Pons (tissue), 1 donor: ENCODE measurements around the gene BZW1.
"Not testable (repeated sequence)": the region's sequence is repeated elsewhere in the genome, so short reads cannot be mapped to it uniquely, and the experiment has no call there.

Experiments
- DNase-seq: peaks from one replicate; pipeline ENCODE4 v3.0.0-alpha.2; 2016; ENCODE audit warnings: low spot score

Gene BZW1

GRCh38 chr2:200791905-200792304, 19.8 kb upstream of the BZW1 start:
- no peak for DNase-seq

DNA sequence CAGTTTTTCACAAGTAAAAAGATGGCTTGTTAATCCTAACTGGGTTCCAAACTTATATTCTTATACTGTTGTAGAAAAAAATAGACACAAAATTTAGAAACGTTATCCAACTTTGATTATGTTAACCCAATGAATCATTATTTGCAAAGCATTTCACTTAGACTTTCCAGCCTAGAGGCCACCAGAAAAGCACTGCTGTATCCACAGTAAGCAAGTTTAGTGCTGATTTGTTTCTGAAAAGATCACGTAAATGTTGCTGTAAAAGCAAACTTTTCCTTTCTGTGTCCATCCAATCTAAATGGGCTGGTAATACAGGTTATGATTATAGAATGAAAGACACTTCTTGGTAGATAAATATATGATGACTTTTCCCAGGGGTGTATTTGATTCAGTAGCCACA, 17.6 kb upstream of the BZW1 start:
- no peak for DNase-seq

- no peak for DNase-seq
Measured at GRCh38 chr2:200795028-200795440, 16.7 kb upstream of the BZW1 start.

GRCh38 chr2:200796561-200796960, 15.1 kb upstream of the BZW1 start:
- DNase-seq, result no peak

DNA sequence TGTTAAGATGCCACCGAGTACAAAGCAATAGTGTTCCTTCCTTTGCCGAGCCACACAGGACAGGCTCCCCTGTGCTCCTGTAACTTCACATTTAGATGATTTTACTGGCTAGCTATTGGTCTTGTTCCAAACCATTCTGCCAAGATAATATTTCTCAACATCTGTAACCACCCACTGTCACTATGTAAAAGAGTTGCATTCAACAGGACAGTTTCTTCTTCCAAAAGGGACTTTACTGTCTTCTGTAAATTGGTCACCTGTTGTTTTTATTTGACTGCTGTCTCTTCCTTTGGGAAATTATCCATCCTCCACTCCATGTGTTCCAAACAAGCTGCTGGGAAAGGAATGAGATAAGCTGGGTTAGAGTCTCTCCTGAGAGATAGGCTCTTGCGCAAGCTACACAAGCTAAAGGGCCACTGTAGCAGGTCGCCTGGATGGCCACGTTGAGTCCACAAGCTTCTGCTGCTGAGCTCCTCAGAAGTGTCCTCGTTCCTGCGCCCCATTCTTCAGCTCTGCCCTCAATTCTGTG, 14.4 kb upstream of the BZW1 start:
- DNase-seq, result no peak

- no peak for DNase-seq
Measured at GRCh38 chr2:200798514-200798913, 13.2 kb upstream of the BZW1 start.

- DNase-seq, result no peak
Measured at GRCh38 chr2:200800458-200800857, 11.3 kb upstream of the BZW1 start.

DNA sequence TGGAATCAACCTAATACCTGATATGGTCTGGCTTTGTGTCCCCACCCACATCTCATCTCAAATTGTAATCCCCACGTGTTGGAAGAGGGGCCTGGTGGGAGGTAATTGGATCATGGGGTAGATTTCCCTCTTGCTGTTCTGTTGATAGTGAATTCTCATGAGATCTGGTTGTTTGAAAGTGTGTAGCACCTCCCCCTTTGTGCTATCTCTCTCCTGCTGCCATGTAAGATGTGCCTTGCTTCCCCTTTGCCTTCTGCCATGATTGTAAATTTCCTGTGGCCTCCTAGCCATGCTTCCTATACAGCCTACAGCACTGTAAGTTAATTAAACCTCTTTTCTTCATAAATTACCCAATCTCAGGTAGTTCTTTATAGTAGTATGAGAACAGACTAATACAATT, 10.3 kb upstream of the BZW1 start:
- DNase-seq, result not testable (repeated sequence)

GRCh38 chr2:200809506-200810251, 2.0 kb upstream of the BZW1 start:
- no peak for DNase-seq

DNA sequence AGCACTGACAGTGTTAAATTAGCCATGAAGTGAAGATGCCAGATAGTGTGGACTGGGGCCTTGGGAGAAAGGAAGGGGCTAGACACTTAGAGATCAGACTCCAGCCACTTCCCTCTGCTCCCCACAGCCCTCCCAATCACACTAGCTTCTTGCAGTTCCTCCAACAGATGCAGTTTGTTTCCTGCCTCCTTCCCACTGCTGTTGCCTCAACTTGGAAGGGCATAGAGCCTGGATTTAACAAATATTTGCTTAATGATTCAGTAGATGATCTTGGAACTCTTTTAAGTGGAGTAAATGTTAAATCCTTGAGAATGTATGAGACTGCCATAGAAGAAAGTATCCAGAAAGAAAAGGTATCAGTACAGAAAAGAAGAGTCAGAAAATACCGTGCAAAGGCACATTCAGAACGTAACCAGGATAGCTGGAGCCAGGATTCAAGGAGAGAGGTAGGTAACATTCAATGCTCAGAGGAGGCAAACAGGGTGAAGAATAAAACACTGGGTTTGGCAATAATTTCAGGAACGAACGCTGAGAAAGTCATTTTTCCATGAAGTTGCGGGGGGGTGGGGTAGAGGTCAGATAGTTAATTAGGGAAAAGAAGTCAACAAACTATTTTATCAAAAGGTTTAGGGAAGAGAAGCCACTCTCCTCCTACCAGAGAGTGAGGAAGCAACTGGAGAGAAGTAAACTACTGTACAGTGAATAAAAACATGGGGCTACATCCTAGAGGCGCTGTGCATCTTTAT, 1.3 kb upstream of the BZW1 start:
- DNase-seq, result peak; percentile 19

- DNase-seq, result no peak
Measured at GRCh38 chr2:200810998-200811332, 745 bp upstream of the BZW1 start.

DNA sequence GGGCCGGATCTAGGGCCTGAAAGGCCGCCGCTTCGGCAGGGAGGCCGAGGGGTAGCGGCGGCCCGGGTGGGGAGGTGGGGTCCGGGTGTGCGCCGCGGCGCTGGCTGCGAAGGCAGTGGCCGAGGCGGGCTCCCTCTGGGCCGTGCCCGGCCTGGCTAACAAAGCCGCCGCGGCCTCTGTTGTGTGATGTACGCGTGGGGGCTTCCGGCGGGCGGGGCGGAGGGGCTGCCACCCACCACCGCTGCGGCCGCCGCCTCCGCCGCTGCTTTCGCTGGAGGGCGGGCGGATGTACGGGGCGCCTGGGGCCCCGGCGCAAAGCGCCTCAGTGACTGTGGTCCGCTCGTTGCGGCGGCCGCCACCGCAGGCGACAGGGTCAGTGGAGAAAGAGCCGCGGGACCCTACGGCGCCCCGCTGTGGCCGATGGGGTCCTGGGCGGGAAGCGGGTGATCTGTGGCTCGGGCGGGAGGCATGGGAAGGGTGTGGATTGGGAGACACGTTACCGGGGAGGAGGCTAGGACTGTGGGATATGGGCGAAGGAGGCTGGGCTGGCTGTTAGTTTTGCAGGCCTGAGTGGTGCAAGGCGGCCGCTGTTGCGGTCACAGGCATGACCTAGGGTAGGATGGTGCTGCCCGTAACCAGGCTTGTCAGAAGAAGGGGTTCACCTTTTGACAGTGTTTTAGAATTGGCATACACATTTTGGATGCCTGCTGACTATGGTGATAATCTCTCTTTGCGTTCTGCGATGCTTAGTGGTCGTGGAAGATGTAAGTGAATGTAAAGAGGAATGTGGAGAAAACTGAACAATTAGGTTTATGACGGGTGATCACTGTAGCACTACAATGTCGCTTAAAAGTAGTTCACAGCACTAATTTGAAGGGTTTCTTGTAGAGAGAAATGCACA, 662 bp downstream of the BZW1 start:
- peak; percentile 44 for DNase-seq

- DNase-seq, result no peak
Measured at GRCh38 chr2:200814276-200814815, 2.6 kb downstream of the BZW1 start.

DNA sequence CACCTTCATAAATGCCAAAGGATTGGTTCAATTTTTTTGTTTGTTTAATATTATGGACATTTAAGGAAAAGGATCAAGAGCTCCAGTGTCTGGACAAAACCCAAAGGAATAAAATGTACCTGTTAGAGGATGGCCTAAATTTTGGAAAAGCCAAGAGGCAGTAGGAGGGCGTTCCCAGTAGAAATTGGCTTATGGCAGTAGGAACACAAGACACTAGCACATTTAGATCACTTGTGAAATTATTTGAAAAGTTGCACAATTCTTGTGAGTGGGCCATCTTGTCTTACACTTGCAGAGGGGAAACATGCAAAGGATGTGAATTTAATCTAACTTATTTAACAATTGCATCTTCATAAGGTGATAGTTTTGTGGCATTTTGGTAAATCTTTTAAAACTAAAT, 3.2 kb downstream of the BZW1 start:
- DNase-seq, result no peak

DNA sequence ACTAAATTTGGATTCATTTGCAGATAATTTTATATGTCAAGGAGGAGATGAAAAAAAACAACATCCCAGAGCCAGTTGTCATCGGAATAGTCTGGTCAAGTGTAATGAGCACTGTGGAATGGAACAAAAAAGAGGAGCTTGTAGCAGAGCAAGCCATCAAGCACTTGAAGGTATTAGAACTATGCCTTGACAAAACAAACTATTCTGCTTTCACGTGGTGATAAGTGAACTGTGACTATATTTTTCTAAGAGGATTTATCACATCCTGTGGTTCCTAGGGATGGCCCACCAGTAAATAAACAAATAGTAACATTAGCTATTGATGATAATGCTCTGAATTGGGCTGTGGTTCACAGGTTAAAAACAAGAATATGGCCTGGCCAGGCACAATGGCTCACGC, 7.0 kb downstream of the BZW1 start:
- not testable (repeated sequence) for DNase-seq

GRCh38 chr2:200820573-200821234, 9.0 kb downstream of the BZW1 start:
- DNase-seq, result no peak

DNA sequence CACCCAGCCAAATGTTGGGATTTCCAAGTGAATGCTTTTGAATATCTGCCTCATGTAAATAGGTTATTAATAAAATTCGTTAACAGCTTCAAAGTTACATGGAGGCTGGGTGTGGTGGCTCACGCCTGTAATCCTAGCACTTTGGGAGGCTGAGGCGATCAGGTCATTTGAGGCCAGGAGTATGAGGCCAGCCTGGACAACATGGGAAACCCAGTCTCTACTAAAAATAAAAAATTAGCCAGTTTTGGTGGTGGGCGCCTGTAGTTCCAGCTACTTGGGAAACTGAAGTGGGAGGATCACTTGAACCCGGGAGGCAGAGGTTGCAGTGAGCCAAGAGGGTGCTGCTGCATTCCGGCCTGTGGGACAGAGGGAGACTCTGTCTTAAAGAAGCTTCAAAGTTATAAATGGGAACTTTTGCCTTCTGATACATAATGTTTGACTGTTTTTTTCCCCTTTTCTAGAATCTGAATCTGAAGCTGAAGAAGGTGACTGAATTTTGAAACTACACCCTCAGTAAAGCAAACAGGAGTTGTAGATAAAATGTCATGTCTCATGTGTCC, 10.1 kb downstream of the BZW1 start:
- DNase-seq, result no peak

GRCh38 chr2:200828104-200828503, 16.4 kb downstream of the BZW1 start:
- no peak for DNase-seq

- DNase-seq, result no peak
Measured at GRCh38 chr2:200828572-200829257, 17.0 kb downstream of the BZW1 start.

GRCh38 chr2:200829258-200829655, 17.5 kb downstream of the BZW1 start:
- DNase-seq, result no peak

GRCh38 chr2:200834701-200835100, 23.0 kb downstream of the BZW1 start:
- no peak for DNase-seq
